IPS DF 4.7 (cell line): ENCODE data around the gene CNOT10.

Experiments used
- DNase-seq: peaks from one replicate; pipeline ENCODE4 v3.0.0-alpha.2; 2013; ENCODE audit warnings: low spot score; ENCODE audit errors: extremely low read depth

Gene CNOT10

DNA sequence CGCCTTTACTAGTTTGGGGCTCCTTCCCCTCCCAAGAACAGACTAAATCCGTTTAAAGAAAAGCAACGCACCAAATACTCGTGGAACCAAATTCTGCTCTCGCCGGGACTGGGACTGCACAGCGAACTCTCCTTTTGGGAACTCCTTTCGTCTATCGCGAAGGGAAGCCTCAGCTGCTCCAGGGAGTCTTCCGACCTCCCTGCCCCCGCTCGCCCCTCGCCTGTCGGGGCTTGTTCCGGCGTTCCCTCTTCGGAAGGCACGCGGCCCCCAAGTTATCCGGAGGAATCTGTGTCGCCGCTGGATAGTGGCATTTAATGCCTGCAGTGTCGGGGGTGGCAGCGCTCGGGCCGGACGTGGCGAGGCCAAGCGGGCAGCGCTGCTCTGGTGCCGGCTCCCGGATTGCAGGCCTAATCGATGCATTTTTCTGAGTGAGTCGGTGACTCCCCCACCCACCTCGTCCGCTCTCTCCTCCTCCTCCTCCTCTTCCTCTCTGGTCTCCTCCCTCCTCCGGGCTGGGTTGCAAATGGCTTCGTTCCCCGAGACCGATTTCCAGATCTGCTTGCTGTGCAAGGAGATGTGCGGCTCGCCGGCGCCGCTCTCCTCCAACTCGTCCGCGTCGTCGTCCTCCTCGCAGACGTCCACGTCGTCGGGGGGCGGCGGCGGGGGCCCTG is 132.7 kb downstream of the CNOT10 start, which contains the start of gene TRIM71:
Gene TRIM71, plus strand, starts transcription at position 440 of the 671 bp plus-strand sequence. Its CDS starts 84 bp downstream, at position 524.
- DNase-seq, result no peak

DNA sequence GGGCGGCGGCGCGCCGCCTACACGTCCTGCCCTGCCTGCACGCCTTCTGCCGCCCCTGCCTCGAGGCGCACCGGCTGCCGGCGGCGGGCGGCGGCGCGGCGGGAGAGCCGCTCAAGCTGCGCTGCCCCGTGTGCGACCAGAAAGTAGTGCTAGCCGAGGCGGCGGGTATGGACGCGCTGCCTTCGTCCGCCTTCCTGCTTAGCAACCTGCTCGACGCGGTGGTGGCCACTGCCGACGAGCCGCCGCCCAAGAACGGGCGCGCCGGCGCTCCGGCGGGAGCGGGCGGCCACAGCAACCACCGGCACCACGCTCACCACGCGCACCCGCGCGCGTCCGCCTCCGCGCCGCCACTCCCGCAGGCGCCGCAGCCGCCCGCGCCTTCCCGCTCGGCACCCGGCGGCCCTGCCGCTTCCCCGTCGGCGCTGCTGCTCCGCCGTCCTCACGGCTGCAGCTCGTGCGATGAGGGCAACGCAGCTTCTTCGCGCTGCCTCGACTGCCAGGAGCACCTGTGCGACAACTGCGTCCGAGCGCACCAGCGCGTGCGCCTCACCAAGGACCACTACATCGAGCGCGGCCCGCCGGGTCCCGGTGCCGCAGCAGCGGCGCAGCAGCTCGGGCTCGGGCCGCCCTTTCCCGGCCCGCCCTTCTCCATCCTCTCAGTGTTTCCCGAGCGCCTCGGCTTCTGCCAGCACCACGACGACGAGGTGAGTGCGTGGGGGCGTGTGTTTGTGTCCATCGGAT is 133.4 kb downstream of the CNOT10 start:
- DNase-seq, result no peak

DNA sequence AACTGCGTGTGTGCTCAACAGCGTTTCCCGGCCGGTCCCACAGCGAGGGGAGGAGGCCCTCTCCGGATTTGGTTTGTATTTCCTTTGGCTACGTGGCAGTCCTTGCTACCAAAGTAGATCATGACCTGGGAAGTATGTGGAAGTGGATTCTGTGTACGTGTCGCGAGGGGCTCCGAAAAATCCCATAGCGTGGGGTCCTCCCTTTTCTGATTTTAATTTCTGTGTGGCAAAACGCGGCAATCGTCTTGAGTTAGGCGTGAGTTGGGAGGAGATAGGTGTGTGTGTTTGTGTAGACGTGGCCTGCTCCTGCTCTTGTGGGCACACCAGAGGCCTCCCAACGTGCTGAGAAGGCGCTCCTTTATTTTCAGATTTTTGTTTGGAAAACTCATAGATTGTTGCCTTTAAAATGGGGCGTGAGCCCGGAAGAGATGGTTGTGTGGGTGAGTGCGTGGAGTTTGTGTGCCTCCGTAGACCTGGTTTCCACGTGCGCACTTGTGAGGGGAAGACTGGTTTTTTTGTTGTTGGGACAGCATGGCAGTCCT is 134.1 kb downstream of the CNOT10 start:
- no peak for DNase-seq

GRCh38 chr3:32819551-32820348 is 134.8 kb downstream of the CNOT10 start:
- no peak for DNase-seq

DNA sequence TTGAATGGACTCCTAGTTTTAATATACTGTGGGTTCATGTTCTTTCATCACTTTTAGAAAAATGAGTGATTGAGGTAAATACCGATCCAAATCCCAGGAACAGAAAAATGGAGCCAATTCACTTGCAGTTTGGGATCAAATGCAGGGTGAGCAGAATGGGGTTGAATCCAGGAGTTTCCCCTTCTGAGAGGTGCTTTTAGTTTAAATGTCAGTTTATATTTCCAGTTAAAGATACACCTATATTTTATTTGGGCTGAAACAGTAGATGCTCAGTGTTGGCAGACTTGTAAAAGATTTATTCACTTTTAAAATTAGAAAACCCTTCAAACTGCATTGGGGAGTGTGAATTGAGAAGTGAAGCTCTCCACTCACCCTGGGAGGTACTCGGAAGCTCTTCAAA is 135.4 kb downstream of the CNOT10 start:
- no peak for DNase-seq

GRCh38 chr3:32820971-32821685 is 136.1 kb downstream of the CNOT10 start:
- DNase-seq, result no peak

DNA sequence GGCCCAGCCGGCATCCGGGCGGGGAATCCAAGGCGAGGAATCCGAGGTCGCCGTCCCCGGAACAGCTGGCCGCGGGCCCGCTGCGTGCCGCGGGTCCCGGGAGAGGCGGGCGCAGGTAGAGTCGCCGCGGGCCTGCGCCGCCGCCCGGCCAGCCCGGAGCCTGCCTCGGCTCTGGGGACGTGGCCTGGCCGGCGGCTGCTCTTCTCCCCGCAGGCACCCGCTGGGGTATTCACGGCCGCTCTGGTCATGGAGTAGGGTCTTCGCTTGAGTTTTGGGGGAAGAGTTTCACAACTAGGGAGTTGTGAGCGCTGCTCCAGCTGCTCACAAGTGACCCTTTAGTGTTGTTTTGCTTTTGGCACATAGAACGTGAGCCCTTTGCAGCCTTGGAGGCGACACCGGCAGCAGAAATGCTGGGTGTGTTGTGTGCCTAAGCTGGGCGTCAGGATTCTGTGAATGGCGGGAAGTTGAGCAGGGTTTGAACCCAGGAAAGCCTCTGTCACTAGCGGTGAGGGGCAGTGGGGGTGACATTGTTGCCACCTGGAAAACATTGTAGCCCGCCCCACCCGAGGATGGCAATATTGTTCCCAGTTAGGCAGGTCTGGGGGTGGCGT is 136.8 kb downstream of the CNOT10 start:
- no peak for DNase-seq

GRCh38 chr3:32822609-32823498 is 137.9 kb downstream of the CNOT10 start:
- DNase-seq, result no peak
